ENCODE results near the gene ADAMTS17.
A peak's percentile ranks its signal among the peaks of the same experiment; 100 is the strongest.

DNA sequence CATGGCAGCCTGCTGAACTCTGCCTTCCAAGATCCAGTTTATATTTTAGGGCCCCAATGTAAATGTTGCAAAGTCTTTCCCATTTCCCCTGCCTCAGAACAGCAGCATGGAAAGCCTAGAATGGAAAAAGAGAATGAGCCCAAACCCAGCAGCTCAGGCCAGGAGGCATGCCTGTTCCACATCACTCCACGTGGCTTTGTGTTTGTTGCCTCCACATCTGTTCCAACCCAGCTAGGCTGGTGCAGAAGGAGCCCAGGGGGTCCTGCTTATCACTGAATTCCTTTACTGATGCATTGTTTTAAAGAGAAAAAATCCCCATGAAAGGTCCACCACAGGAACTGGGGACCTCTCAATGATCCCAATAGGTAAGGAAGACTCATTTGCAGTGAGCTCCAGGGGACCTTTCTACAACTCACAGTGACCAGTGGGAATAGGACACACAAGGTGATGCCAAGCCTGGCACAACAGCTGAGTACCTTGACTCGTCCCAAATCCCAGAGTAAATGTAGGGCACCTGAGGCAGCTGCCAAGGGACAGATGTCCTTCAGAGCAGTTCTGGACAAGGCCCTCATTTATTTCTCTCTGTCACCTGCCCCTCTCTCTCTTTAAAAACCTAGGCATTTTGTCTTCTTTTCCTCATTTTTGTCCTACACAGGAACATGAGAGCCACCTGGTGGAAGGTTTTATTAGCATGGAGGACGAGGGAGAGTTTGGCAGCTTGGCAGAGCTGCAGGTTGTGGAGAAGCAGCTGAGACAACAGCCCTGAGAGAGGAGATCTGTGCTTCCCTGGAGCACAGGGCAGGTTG, 41.7 kb upstream of the ADAMTS17 start:
- TF ChIP-seq, protein P1, sequence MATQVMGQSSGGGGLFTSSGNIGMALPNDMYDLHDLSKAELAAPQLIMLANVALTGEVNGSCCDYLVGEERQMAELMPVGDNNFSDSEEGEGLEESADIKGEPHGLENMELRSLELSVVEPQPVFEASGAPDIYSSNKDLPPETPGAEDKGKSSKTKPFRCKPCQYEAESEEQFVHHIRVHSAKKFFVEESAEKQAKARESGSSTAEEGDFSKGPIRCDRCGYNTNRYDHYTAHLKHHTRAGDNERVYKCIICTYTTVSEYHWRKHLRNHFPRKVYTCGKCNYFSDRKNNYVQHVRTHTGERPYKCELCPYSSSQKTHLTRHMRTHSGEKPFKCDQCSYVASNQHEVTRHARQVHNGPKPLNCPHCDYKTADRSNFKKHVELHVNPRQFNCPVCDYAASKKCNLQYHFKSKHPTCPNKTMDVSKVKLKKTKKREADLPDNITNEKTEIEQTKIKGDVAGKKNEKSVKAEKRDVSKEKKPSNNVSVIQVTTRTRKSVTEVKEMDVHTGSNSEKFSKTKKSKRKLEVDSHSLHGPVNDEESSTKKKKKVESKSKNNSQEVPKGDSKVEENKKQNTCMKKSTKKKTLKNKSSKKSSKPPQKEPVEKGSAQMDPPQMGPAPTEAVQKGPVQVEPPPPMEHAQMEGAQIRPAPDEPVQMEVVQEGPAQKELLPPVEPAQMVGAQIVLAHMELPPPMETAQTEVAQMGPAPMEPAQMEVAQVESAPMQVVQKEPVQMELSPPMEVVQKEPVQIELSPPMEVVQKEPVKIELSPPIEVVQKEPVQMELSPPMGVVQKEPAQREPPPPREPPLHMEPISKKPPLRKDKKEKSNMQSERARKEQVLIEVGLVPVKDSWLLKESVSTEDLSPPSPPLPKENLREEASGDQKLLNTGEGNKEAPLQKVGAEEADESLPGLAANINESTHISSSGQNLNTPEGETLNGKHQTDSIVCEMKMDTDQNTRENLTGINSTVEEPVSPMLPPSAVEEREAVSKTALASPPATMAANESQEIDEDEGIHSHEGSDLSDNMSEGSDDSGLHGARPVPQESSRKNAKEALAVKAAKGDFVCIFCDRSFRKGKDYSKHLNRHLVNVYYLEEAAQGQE (IDR thresholded peaks at IDR 0.05), result no peak
- TF ChIP-seq, protein P2, sequence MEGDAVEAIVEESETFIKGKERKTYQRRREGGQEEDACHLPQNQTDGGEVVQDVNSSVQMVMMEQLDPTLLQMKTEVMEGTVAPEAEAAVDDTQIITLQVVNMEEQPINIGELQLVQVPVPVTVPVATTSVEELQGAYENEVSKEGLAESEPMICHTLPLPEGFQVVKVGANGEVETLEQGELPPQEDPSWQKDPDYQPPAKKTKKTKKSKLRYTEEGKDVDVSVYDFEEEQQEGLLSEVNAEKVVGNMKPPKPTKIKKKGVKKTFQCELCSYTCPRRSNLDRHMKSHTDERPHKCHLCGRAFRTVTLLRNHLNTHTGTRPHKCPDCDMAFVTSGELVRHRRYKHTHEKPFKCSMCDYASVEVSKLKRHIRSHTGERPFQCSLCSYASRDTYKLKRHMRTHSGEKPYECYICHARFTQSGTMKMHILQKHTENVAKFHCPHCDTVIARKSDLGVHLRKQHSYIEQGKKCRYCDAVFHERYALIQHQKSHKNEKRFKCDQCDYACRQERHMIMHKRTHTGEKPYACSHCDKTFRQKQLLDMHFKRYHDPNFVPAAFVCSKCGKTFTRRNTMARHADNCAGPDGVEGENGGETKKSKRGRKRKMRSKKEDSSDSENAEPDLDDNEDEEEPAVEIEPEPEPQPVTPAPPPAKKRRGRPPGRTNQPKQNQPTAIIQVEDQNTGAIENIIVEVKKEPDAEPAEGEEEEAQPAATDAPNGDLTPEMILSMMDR (IDR thresholded peaks at IDR 0.05; ENCODE audit: low read depth, low read length, missing input control), result peak; percentile 66
- TF ChIP-seq TAF1 (conservative IDR thresholded peaks at IDR 0.05), result no peak
